GM21529 (cell line): ENCODE data around the gene WHRN.

Experiments
- ATAC-seq: cut with Tn5 transposase; IDR thresholded peaks from one replicate; pipeline ENCODE4 v1.9.1; 2021; ENCODE audit not compliant: unreplicated experiment

The WHRN gene

GRCh38 chr9:114474425-114474824 lies 30.8 kb downstream of the WHRN start:
- ATAC-seq, result no peak

DNA sequence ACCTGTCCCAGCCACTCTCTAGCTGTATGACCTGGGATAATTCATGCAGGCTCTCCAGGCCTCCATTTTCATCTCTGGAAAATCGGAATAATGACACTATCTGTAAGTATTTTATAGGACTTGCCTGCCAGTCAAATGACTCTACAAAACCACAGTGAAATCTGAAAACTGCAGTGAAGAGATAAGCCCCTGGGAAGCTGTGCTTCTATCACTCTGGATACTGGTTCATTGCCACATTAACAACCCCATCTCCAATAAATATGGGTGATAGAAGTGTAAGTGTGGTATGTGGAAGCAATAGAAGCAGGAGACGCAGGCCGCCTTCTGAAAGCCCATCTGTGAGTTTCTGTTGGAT lies 31.8 kb downstream of the WHRN start:
- ATAC-seq, result no peak

- ATAC-seq, result no peak
These were observed 32.4 kb downstream of the WHRN start for GRCh38 chr9:114472765-114473446.

- no peak for ATAC-seq
These were observed 34.1 kb downstream of the WHRN start for GRCh38 chr9:114471157-114471556.

- no peak for ATAC-seq
These were observed 34.7 kb downstream of the WHRN start for GRCh38 chr9:114470581-114470980.

- ATAC-seq, result no peak
These were observed 35.2 kb downstream of the WHRN start for GRCh38 chr9:114470121-114470520.

DNA sequence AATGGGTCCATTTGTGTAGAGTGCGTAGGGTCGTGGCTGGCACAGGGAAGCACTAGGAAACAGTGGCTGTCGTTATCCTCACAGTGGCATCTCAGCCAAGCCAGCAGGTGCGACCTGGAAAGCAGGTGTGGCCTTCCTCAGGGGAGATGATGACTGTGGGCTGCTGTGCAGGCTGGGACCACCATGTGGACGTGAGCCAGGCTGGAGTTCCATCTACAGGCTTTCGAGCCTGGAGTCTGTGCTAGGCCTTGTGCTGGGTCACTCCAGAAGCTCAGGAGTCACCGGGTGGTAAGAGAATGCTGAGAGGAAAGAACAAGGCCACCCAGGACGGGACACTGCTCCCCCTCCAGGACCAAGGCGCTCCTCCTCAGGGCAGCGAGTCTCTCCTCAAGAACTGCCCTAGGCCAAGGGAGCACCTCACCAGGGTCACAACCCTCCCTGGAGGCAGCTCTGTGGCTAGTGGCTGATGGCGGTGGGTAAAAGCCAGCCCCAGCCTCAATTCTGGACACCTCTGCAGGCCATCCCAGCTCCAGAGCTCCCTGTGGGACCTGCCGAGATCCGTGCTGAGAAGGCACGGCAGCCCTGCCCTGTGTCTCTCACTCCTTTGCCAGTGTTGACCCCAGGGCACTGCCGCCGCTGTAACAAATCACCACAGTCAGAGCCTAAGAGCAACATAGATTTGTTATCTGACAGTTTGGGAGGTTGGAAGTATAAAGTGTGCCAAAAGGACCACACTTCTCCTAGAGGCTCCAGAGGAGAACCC lies 36.0 kb downstream of the WHRN start:
- ATAC-seq, result no peak

- ATAC-seq, result no peak
These were observed 37.4 kb downstream of the WHRN start for GRCh38 chr9:114467910-114468309.

- ATAC-seq, result no peak
These were observed 38.0 kb downstream of the WHRN start for GRCh38 chr9:114467226-114467750.

DNA sequence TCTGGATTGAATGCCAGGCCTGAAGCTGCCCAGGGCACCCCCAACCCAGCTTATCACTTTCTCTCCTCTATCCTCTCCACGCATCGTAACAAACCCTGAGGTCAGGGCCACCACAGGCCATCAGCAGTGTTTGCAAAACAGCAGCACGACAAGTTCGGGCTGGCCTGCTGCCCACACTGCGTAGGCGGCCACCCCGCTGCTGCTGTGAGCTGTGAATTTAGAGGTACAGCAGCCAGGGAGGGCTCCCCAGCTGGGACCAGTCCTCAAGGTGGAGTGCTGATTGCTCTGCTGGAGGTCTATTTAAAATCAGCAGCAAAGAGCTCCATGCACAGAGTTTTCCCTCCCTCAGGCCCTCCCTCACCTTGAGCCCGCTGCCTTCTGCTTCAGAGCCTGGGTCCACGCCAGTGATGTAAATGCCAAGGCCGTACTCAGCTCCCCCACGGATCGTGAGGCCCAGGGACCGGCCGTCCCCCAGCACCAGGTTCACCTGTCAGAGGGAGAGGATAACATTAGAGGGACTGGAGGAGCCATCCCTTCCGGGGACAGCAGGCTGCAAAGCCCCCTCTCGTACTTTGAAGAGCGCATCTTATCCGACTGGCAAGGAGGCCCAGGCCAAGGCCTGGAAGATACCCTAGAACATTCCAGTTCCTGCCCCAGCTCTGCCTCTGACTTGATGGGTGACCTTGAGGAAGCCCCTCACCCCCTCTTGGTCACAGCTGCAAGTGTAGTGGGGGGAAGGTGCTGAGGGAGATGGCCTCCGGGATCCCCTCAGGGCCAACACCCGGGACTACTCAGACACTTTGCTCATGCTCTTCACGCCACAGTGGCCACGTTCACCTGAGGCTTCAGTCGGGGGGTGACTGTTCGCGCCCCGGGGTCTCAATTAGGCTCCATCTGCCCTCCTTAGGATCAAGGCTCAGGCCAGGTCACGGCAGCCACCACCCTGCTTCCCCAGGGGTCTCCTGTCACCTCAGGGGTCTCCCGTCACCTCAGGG lies 39.1 kb downstream of the WHRN start:
- no peak for ATAC-seq

DNA sequence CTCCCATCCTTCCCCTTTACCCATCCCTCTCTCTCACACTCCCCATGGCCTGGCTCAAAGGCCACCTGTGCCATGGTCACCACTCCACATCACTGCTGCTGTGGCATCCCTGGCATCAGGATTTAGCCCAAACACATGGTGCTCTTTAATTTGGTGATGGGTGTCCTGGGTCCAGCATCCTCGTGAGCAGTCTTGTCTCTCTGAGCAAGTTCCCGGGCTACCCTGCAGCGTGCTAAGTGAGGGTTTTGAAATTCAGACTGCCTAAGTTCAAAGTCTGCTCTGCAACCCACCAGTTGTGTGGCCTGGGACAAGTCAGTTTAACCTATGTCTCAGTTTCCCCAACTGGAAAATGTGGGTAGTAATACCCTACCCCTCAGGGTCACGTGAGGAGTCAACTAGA lies 39.9 kb downstream of the WHRN start:
- no peak for ATAC-seq

GRCh38 chr9:114464281-114465051 lies 40.8 kb downstream of the WHRN start:
- ATAC-seq, result no peak

DNA sequence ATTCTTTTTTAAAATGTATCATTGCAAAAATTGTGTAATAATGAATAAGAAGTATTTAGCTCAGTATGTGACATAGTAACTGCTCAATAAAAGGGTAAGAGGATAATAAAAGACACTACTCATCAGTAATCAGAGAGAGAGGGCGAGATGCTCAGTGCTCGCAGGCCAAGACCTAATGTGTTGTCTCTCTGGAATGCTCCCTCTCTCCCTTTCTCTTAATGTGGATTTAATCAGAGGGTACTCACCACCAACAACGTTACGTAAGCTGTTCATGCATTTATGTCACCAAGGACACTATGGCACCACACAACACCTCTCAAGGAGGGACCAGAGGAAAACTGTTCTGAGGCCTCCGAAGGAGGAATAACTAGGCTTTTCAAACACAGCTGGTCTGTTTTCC lies 42.5 kb downstream of the WHRN start:
- ATAC-seq, result no peak

DNA sequence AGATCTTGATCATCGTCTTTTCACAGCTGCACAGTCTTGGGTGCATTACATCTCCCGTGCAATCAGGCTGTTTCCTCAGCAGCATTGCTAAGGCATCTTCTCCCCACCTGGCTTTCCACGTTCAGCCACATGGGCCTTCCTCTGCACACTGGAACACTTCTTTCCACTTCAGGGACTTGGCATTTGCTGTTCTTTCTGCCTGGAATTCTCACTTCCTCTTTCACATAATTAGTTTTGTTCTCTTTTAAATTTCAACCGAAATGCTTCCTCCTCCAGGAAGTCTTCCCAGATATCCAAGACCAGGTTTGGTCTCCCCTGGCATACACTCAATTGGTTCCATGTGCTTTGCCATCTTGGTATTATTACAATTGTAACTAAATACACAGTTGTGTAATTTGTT lies 43.8 kb downstream of the WHRN start:
- no peak for ATAC-seq

DNA sequence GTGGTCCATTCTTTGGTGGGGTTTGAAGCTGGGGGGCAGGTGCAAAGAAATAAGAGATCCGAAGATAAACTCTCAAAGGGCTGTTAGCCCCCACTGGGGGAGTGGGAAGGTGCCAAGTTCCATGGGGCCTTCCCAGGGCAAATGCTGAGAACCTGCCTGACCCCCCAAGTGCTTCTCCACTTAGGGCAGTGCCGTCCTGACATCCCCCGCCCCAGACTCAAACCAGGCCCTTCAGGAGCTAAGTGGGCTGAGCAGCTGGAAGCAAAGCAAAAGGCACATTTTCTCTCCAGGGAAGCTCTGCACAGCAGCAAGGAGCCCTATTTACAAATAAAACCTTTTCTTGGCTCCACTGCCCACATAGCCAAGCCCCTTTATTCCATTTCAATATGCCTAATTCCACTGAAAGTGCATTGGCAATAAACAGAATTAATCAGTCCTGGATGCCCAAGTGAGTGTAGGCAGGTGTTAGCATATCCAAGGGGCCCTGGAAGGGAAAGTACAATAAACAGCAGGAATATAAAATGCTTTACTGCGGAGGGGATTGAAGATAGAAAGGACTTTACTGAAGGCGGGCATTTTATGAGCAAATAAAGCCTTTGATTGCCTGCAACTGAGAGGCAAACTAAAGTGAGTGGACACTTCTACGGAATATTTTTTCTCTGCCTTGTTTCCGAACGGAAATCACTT lies 44.6 kb downstream of the WHRN start:
- ATAC-seq, result no peak

GRCh38 chr9:114459464-114459863 lies 45.8 kb downstream of the WHRN start:
- ATAC-seq, result no peak

DNA sequence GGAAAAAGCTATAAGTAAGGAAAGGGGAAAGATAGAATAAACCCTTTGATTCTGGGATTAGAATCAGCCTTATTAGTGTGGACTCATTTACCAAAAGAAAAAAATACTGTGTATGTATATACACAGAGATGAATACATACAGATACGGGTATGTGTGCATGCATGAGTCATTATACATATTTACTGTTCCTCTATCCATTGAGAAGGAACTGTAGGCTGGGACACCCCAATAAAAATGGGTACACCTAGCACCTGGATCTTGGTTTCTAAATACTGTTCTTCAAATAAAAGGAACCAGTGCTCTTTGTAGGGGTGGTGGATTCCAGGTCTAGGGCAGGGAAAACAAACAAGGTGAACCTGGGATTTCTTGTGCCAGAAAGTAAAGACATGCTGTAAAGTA lies 48.3 kb downstream of the WHRN start:
- no peak for ATAC-seq

DNA sequence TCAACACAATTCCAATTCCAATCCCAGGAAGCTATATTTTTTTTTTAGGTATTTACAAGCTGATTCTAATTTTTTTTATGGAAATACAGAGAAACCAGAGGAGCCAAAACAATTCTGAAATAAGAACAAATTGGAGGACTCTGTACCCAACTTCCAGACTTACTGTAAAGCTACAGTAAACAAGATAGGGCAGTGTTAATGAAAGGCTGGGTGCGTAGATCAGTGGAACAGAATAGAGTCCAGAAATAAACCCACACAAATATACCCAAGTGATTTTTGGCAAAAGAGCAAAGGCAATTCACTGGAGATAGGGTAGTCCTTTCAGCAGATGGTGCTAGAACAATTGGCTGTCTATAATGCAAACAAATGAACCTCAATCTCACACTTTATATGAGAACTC lies 50.6 kb downstream of the WHRN start:
- no peak for ATAC-seq

DNA sequence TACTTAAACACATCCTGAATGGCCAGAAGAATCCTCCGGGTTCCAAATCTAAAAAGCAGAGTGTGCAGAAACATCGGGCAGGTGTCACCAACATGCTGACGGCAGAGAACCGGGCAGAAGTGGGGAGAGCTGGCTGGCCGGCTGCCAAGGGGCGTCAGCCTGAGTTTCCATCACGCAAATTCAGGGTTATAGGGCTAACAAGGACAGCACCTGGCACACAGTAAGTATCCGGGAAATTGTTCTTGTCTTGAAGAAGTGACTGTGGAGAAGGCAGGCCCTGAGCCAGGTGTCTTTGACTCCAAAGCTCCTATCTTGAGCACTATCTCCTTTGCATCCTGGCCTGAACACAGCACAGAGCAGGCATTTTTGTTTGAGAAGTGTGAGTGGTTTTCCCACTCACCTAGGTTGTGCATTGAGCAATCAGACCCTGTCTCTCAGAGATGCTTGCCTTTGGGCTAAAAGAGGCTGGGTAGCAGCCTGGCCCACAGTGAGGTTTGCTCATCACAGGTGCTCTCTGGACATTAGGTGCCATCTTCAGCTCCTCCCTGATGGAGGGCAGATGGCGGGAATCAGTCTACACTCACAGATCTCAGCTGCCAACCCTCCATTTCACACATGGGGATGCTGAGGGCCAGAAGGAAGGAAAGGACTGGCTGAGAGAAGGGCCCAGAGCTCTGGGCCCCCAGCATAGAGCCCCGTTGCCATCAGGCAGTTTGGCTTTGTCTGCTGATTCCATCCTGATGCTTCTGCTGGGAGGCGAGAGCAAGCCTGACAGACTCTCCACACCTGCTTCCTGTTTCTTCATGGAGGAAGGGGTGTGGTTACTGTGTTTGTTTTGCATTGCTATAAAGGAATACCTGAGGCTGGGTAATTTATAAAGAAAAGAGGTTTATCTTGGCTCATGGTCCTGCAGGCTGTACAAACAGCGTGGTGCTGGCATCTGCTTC lies 52.8 kb downstream of the WHRN start:
- peak; percentile 48 for ATAC-seq
